Naive thymus-derived CD4-positive, alpha-beta T cell (primary cell): ENCODE measurements around the gene CEP152. TPM values are rescaled to one million over a fixed set of nuclear protein-coding genes. Genes with fewer than 3 reads are reported as not detected.
A peak's percentile ranks its signal among the peaks of the same experiment; 100 is the strongest.

Source experiments
- ATAC-seq: fragments of 150-1000 bp; cut with Tn5 transposase; 2 replicates; pipeline ENCODE4 v1.10.0; 2021; ENCODE audit warnings: mild to moderate bottlenecking, moderate library complexity
- CTCF ChIA-PET: fragments of 350-600 bp; sonication (Branson Sonifier 250); formaldehyde crosslinking; loops from one replicate; lab custom pipeline; 2021; ENCODE audit warnings: antibody characterized with exemption; lab: Charles Lee
- POLR2A ChIA-PET: fragments of 350-600 bp; sonication (Branson Sonifier 250); formaldehyde crosslinking; loops from one replicate; lab custom pipeline; 2021; ENCODE audit warnings: antibody characterized with exemption, inconsistent platforms; lab: Charles Lee
- DNase-seq, 9 donors: peaks; one replicate each; pipeline versions ENCODE4 v3.0.0 to v3.0.0-alpha.2; 2020 to 2022; ENCODE audit warnings: mixed read lengths in 1 of 9
- H3K27ac ChIP-seq: one replicate; pipeline ENCODE4 v1.7.0; 2013; ENCODE audit warnings: mild to moderate bottlenecking, low read depth, low read length, moderate library complexity
- H3K27me3 ChIP-seq, 2 donors: one replicate each; pipeline ENCODE4 v1.7.0; 2013; ENCODE audit warnings: low read length in 2 of 2, mild to moderate bottlenecking in 2 of 2, moderate library complexity in 2 of 2; ENCODE audit not compliant: control insufficient read depth in 2 of 2, insufficient read depth in 2 of 2
- H3K36me3 ChIP-seq, 3 experiments: 1 replicate in 2 of 3; 2 replicates in 1 of 3; pipeline ENCODE4 v1.7.0; 2013; ENCODE audit warnings: low read length in 3 of 3, mild to moderate bottlenecking in 3 of 3, moderate library complexity in 1 of 3; ENCODE audit not compliant: insufficient read depth in 3 of 3, control insufficient read depth in 2 of 3
- H3K4me1 ChIP-seq, 2 donors: one replicate each; pipeline ENCODE4 v1.7.0; 2013; ENCODE audit warnings: low read length in 2 of 2, mild to moderate bottlenecking in 2 of 2, moderate library complexity in 1 of 2; ENCODE audit not compliant: control insufficient read depth in 2 of 2, insufficient read depth in 2 of 2
- H3K4me3 ChIP-seq: 2 replicates; pipeline ENCODE4 v1.7.0; 2013; ENCODE audit warnings: mild to moderate bottlenecking, low read length
- H3K9me3 ChIP-seq, 3 experiments: 1 replicate in 2 of 3; 2 replicates in 1 of 3; pipeline ENCODE4 v1.7.0; 2013; ENCODE audit warnings: low read length in 3 of 3; ENCODE audit not compliant: control insufficient read depth in 2 of 3
- H3K27ac Mint-ChIP-seq, 9 donors: one replicate each; pipeline ENCODE4 v1.8.0; 2020 to 2022; ENCODE audit warnings: mixed read lengths in 9 of 9, mild to moderate bottlenecking in 8 of 9, moderate library complexity in 5 of 9, inconsistent platforms in 2 of 9
- H3K27me3 Mint-ChIP-seq, 5 donors: one replicate each; pipeline ENCODE4 v1.8.0; 2021 to 2022; ENCODE audit warnings: mixed read lengths in 5 of 5, mild to moderate bottlenecking in 1 of 5
- H3K36me3 Mint-ChIP-seq, 5 donors: one replicate each; pipeline ENCODE4 v1.8.0; 2020 to 2022; ENCODE audit warnings: mixed read lengths in 5 of 5, mild to moderate bottlenecking in 3 of 5, inconsistent platforms in 1 of 5
- H3K4me1 Mint-ChIP-seq, 7 donors: one replicate each; pipeline ENCODE4 v1.8.0; 2020 to 2022; ENCODE audit warnings: mixed read lengths in 7 of 7, mild to moderate bottlenecking in 3 of 7, inconsistent platforms in 1 of 7
- H3K4me3 Mint-ChIP-seq, 10 donors: one replicate each; pipeline ENCODE4 v1.8.0; 2020 to 2022; ENCODE audit warnings: mild to moderate bottlenecking in 10 of 10, mixed read lengths in 10 of 10, moderate library complexity in 6 of 10, inconsistent platforms in 2 of 10
- H3K9me3 Mint-ChIP-seq, 11 donors: one replicate each; pipeline ENCODE4 v1.8.0; 2020 to 2022; ENCODE audit warnings: mixed read lengths in 11 of 11, mild to moderate bottlenecking in 4 of 11, inconsistent platforms in 1 of 11, moderate library complexity in 1 of 11
- intact Hi-C, 2 donors: fragments of 100-400 bp; cut with micrococcal nuclease; formaldehyde crosslinking; loops; one replicate each; pipeline ENCODE4 v1.15.1; 2023
- polyA plus RNA-seq, 2 donors: library from polyadenylated mRNA; unstranded; fragments of 300-500 nt; fragmentation: Illumina TruSeq; gene quantifications; one replicate each; pipeline ENCODE4 v1.2.3, GENCODE V29; 2021
- total RNA-seq, 6 experiments: library from RNA in 5 of 6; stranded (reverse) in 5 of 6; gene quantifications; 1 replicate in 5 of 6; 2 replicates in 1 of 6; pipeline ENCODE4 v1.2.3 and lab custom pipeline; 2021 to 2026

The CEP152 gene
- total and polyA plus RNA-seq, 7 experiments from 2014 or later: 3.5 to 26.3 (median 8.6) TPM

GRCh38 chr15:48710952-48711495 is 99.8 kb downstream of the CEP152 start:
- Mint-ChIP-seq H3K36me3 (peaks cover 0 to 34% (median 14%) of the 10 kb centered on the region in 5 donors), H3K27ac (no peak overlapping the region), H3K9me3 (peaks cover 3 to 71% (median 30%) of the 10 kb centered on the region in 11 donors), H3K4me1 (no peaks in the 10 kb centered on the region), H3K4me3 (no peak overlapping the region), H3K27me3 (peaks cover 0 to 13% (median 8%) of the 10 kb centered on the region in 5 donors)
- no peaks in the 10 kb centered on the region for H3K36me3 ChIP-seq
- ATAC-seq (no peak), DNase-seq (no peak)
- no peaks in the 10 kb centered on the region for H3K4me1 ChIP-seq
- H3K27ac ChIP-seq: no peak overlapping the region
- intact Hi-C loops: no loop called here
- ChIA-PET CTCF (no interaction called here), POLR2A (interaction anchor here (0.6 kb wide), 1 partner anchor 88 kb away, joined by 5 read pairs; no protein-coding TSS in a partner anchor)
- H3K9me3 ChIP-seq: peaks cover 0 to 6% (median 0%) of the 10 kb centered on the region in 3 experiments
- H3K4me3 ChIP-seq: no peak overlapping the region
- H3K27me3 ChIP-seq: no peaks in the 10 kb centered on the region

- no peaks in the 10 kb centered on the region for H3K4me1 Mint-ChIP-seq
- Histone ChIP-seq H3K36me3 (no peaks in the 10 kb centered on the region), H3K27ac (no peak overlapping the region), H3K4me3 (no peak overlapping the region), H3K27me3 (no peaks in the 10 kb centered on the region), H3K9me3 (peaks cover 0 to 5% (median 0%) of the 10 kb centered on the region in 3 experiments), H3K4me1 (no peaks in the 10 kb centered on the region)
- no peak overlapping the region for H3K4me3 Mint-ChIP-seq
- H3K27me3 Mint-ChIP-seq: peaks cover 0 to 13% (median 8%) of the 10 kb centered on the region in 5 donors
- H3K9me3 Mint-ChIP-seq: peaks cover 6 to 74% (median 28%) of the 10 kb centered on the region in 11 donors
- CTCF ChIA-PET: no interaction called here
- no peak for DNase-seq
- H3K27ac Mint-ChIP-seq: no peak overlapping the region
- intact Hi-C loops: no loop called here
- H3K36me3 Mint-ChIP-seq: peaks cover 0 to 17% (median 4%) of the 10 kb centered on the region in 5 donors
- ATAC-seq: no peak
- POLR2A ChIA-PET: no interaction called here
Measured at GRCh38 chr15:48708641-48709040, 102.2 kb downstream of the CEP152 start.

GRCh38 chr15:48705381-48705780 is 105.5 kb downstream of the CEP152 start:
- no peaks in the 10 kb centered on the region for H3K27me3 ChIP-seq
- peaks cover 0 to 5% (median 0%) of the 10 kb centered on the region in 3 experiments for H3K9me3 ChIP-seq
- Mint-ChIP-seq H3K27ac (no peak overlapping the region), H3K9me3 (peaks cover 2 to 66% (median 22%) of the 10 kb centered on the region in 11 donors), H3K27me3 (peaks cover 0 to 8% (median 4%) of the 10 kb centered on the region in 5 donors), H3K4me1 (no peaks in the 10 kb centered on the region), H3K36me3 (peaks cover 0 to 9% (median 0%) of the 10 kb centered on the region in 5 donors), H3K4me3 (no peak overlapping the region)
- DNase-seq (no peak), ATAC-seq (no peak)
- no peaks in the 10 kb centered on the region for H3K4me1 ChIP-seq
- H3K36me3 ChIP-seq: no peaks in the 10 kb centered on the region
- no peak overlapping the region for H3K27ac ChIP-seq
- ChIA-PET POLR2A (no interaction called here), CTCF (no interaction called here)
- no peak overlapping the region for H3K4me3 ChIP-seq
- intact Hi-C loops: no loop called here

- H3K36me3 Mint-ChIP-seq: no peaks in the 10 kb centered on the region
- H3K9me3 Mint-ChIP-seq: peaks cover 2 to 47% (median 11%) of the 10 kb centered on the region in 11 donors
- ChIA-PET CTCF (no interaction called here), POLR2A (no interaction called here)
- Histone ChIP-seq H3K27me3 (no peaks in the 10 kb centered on the region), H3K9me3 (peaks cover 0 to 5% (median 0%) of the 10 kb centered on the region in 3 experiments), H3K4me3 (no peak overlapping the region), H3K4me1 (no peaks in the 10 kb centered on the region), H3K36me3 (no peaks in the 10 kb centered on the region), H3K27ac (no peak overlapping the region)
- no peak for DNase-seq
- no peak for ATAC-seq
- intact Hi-C loops: no loop called here
- H3K27me3 Mint-ChIP-seq: peaks cover 0 to 4% (median 0%) of the 10 kb centered on the region in 5 donors
- no peak overlapping the region for H3K27ac Mint-ChIP-seq
- H3K4me3 Mint-ChIP-seq: no peak overlapping the region
- no peaks in the 10 kb centered on the region for H3K4me1 Mint-ChIP-seq
Measured at GRCh38 chr15:48703544-48703943, 107.3 kb downstream of the CEP152 start.

GRCh38 chr15:48702569-48703236 is 108.2 kb downstream of the CEP152 start:
- Mint-ChIP-seq H3K4me3 (no peak overlapping the region), H3K27ac (no peak overlapping the region), H3K4me1 (no peaks in the 10 kb centered on the region), H3K9me3 (peaks cover 2 to 39% (median 11%) of the 10 kb centered on the region in 11 donors), H3K27me3 (no peaks in the 10 kb centered on the region), H3K36me3 (no peaks in the 10 kb centered on the region)
- CTCF ChIA-PET: no interaction called here
- intact Hi-C loops: no loop called here
- ATAC-seq (no peak), DNase-seq (no peak)
- Histone ChIP-seq H3K27me3 (no peaks in the 10 kb centered on the region), H3K4me3 (no peak overlapping the region), H3K9me3 (peaks cover 0 to 5% (median 0%) of the 10 kb centered on the region in 3 experiments), H3K27ac (no peak overlapping the region), H3K4me1 (no peaks in the 10 kb centered on the region), H3K36me3 (no peaks in the 10 kb centered on the region)
- POLR2A ChIA-PET: no interaction called here

- CTCF ChIA-PET: interaction anchor here (0.5 kb wide), 1 partner anchor 364 kb away, joined by 4 read pairs; no protein-coding TSS in a partner anchor
- Mint-ChIP-seq H3K27me3 (peaks cover 0 to 5% (median 0%) of the 10 kb centered on the region in 5 donors), H3K27ac (no peak overlapping the region), H3K9me3 (peaks cover 0 to 7% (median 0%) of the 10 kb centered on the region in 11 donors), H3K4me3 (peak overlapping the region in 1 of 10 donors; percentile 42), H3K4me1 (no peaks in the 10 kb centered on the region), H3K36me3 (no peaks in the 10 kb centered on the region)
- Histone ChIP-seq H3K9me3 (no peaks in the 10 kb centered on the region), H3K36me3 (no peaks in the 10 kb centered on the region), H3K27me3 (no peaks in the 10 kb centered on the region), H3K4me1 (no peaks in the 10 kb centered on the region), H3K27ac (no peak overlapping the region), H3K4me3 (no peak overlapping the region)
- POLR2A ChIA-PET: no interaction called here
- ATAC-seq (no peak), DNase-seq (no peak)
- intact Hi-C loops: no loop called here
Measured at GRCh38 chr15:48696627-48697312, 114.1 kb downstream of the CEP152 start.
